ENCODE data around the gene NRF1.

The NRF1 gene

GRCh38 chr7:129742256-129742655 is 130.7 kb downstream of the NRF1 start:
- DNase-seq = no peak

GRCh38 chr7:129746857-129747529 is 135.5 kb downstream of the NRF1 start:
- DNase-seq = no peak

GRCh38 chr7:129748356-129749109 is 137.0 kb downstream of the NRF1 start:
- no peak for DNase-seq

- DNase-seq = no peak
Observed at GRCh38 chr7:129750091-129750490, 138.6 kb downstream of the NRF1 start.

DNA sequence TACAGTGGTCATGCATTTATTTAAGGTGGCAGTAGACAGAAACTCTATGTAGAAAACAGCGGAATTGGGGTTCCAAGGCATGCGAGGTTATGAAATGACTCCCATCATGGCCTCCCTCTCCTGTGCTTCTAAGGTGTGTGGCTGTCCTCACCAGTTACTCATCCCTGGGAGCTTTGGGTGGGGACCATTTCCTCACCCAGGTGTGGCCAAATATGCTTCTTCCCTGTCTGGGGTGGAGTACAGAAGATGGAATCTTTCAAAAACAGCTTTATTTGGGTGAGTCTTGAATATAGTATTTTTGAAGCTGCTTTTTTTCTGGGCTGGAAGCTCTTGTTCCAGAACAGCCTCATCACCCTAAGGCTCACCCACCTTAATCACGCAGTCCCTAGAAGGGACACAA is 139.0 kb downstream of the NRF1 start:
- DNase-seq = no peak

- DNase-seq = no peak
Observed at GRCh38 chr7:129751916-129752315, 140.4 kb downstream of the NRF1 start.

- DNase-seq = no peak
Observed at GRCh38 chr7:129752760-129753159, 141.2 kb downstream of the NRF1 start.

DNA sequence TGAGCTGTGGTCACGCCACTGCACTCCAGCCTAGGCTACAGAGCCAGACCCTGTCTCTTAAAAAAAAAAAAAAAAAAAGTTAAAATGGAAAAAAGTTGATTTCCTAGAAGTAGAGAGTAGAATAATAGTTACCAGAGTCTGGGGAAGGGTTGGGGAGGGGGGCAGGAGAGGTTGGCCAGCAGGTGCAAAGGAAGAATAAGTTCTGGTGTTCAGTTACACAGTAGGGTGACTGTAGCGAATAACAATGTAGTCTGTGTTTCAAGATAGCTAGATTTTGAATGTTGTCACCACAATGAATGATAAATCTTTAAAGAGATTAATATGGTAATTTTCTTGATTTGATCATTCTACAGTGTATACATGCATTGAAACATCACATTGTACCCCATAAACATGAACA is 142.9 kb downstream of the NRF1 start:
- DNase-seq = no peak

- no peak for DNase-seq
Observed at GRCh38 chr7:129757991-129758390, 146.5 kb downstream of the NRF1 start.

DNA sequence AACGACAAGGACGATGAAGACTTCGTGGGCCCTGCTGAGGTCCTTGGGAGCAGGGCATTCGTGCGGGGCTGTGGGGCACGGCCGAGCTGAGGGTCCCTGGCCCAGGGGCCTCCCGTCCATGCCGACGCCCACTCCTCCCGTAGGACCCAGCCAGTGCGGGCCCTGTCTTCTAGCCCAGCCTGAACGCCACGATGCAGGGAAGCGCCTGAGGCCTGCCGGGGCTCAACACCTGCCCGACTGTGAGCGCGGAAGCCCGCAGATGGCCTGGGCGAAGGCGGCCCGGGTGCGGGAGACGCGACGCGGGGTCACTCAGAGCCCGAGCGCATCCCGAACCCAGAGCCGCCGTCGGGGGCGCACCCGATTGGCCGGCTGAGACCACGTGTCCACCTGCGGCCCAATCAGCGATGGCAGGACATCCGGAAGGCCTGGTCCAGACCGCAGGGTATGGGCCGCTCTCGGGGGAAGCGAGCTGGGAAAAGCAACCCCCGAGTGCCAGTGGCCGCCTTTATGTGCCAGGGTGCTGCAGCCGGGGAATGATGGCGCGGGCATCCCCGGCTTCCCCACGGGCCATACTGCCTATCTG is 151.0 kb downstream of the NRF1 start:
- no peak for DNase-seq

- no peak for DNase-seq
Observed at GRCh38 chr7:129764247-129765084, 152.9 kb downstream of the NRF1 start.

GRCh38 chr7:129765352-129765751 is 153.8 kb downstream of the NRF1 start:
- DNase-seq = no peak

DNA sequence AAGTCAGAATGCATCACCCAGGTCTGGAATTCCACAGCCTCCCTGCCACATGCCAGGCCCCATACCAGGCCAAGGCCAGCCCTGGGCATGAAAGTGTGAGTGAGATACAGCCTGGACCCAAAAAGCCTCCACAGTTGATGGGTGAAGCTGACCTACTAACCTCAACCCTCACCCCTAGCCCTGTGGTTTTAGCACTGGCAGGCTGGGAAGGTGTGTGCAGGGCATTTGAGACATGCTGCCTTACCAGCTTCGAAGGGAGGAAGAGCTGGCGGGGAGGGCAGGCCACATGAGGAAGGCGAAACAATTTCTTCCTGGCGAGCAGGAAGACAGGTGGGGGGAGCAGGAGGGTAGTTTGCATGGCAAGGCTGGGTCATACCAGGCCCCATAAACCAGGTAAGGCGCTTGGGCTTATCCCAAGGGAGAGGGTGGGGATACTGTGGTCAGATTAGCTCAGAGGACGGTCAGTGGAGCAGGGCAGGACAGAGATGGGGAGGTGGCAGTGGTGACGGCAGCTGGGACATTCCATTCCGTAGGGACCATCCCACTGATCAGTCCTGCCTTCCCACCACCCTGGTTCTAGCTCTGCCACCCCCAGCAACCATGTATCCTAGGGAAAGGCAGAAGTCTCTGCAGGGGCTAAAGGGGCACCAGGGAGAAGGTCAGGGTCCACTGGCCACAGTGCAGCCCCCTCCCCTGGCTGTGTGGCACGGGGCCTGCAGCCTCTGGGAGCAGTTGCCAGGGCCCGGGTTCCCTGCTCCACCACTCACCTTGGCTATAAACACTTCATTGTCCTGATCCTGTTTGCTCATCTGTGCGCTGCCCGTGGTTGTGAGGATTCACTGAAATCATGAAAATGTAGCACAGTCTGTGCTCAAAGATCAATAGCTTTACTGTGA is 155.8 kb downstream of the NRF1 start:
- no peak for DNase-seq

DNA sequence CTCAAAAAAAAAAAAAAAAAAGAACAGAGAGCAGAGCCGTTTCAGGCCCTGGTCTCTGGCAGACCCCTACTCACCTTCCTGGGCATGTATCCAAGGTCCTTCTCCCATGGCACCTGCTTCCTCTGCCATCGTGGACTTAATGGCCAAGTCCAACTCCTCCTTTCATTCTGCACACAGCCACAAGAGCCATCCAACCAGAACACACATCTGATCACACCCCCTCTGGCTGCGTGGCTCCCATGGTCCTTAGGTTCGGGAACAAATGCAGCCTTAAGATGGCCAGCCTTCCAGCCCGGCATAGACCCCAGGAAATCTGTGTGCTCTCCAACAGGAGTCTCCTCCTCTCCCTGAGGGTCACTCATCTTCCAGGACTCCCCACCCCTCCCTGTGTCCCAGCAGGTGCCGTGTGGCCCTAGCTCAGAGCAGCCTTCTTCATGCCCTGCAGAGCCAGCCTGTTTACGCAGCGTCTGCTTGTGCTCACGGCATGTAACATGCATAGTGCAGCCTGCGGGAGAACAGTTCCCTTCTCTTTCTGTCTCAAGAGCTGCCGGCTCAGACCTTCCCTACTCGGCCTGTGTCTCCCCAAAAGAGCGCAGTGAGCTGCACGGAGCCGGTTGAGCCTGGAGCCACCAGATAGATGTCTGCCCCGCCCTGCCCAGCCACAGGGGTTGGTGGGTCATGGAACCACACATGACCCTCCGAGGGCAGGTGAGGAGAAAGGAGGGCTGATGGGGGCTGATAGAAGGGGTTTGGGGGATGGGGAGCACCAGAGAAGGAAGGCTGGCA is 157.3 kb downstream of the NRF1 start:
- no peak for DNase-seq

- no peak for DNase-seq
Observed at GRCh38 chr7:129769400-129769774, 157.9 kb downstream of the NRF1 start.

GRCh38 chr7:129769866-129770808 is 158.6 kb downstream of the NRF1 start:
- no peak for DNase-seq

DNA sequence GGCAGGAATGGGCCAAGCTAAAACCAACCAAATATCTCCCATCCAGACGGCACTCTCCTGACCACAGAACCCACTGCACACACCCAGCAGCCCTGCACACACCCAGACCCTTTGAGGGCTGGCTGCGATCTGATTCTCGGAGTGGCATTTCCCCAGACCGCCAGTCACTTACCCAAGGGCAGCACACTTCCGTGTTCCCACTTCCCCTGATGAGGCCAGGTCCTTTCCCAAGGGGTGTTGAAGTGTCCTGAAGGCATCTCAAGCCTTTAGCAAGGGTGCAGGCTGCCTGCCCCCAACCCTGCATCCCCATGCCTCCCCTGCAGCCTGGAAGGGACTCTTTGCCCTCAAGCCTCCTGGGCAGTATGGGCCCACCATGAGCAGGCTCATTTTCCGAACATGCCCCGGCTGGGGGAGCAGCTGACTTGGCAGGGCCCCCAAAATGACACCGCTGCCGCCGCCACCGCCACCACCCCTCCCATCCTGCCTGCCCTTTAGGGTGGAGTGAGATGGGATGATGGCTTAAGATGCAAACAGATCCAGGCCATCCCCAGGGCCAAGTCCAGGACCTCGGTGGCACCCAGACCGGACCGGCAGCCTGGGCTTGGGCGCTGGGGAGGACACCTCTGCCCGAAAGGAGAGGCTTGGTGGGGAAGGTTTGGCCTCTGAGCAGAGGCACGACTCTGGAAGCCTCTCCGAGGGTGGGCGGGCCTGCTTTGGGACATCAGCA is 159.8 kb downstream of the NRF1 start:
- DNase-seq = no peak

DNA sequence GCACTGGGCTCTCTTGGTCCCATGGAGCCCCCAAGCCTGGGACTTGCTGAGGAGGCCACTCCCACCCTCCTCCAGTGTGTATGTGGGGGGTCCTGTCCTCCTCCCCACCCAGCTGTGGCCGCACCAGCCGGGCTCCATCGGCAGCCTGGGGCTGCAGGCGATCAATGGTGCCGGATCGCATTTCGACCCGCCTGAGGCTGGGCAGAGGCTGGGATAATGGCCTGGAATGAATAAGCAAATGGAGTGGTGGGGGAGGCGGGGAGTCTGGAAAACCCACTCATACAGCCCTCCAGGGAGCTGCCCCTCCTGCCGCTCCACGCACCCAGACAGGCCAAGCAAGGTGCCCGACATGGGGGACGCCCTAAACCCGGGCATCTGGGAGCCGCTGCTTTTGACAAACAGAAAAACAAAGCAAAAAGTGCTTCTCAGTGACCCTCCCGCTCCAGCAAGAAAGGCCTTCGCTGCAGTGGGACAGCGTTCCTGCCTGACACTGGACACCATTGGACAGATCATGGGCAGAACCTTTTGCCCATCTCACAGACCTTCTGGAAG is 160.5 kb downstream of the NRF1 start:
- DNase-seq = no peak

GRCh38 chr7:129772646-129773280 is 161.2 kb downstream of the NRF1 start:
- no peak for DNase-seq
